Skeletal muscle tissue (tissue), 4 donors: ENCODE data around the gene TCL1A. TPM values are rescaled to one million over a fixed set of nuclear protein-coding genes. Genes with fewer than 3 reads are reported as not detected.
"Not testable (repeated sequence)": the region's sequence is repeated elsewhere in the genome, so short reads cannot be mapped to it uniquely, and the experiment has no call there.

Source experiments
- H3K27ac ChIP-seq: one replicate; pipeline ENCODE4 v1.7.0; 2013; ENCODE audit warnings: mild to moderate bottlenecking, low read depth, low read length, inconsistent platforms
- H3K27me3 ChIP-seq, 3 donors: one replicate each; pipeline ENCODE4 v1.7.0; 2013; ENCODE audit warnings: low read length in 3 of 3; ENCODE audit not compliant: control insufficient read depth in 3 of 3, insufficient read depth in 3 of 3
- H3K36me3 ChIP-seq, 3 donors: one replicate each; pipeline ENCODE4 v1.7.0; 2013; ENCODE audit warnings: low read length in 3 of 3; ENCODE audit not compliant: control insufficient read depth in 3 of 3, insufficient read depth in 3 of 3
- H3K4me1 ChIP-seq, 3 donors: one replicate each; pipeline ENCODE4 v1.7.0; 2013; ENCODE audit warnings: low read length in 3 of 3, mild to moderate bottlenecking in 3 of 3; ENCODE audit not compliant: control insufficient read depth in 3 of 3, insufficient read depth in 3 of 3
- H3K4me3 ChIP-seq, 3 donors: one replicate each; pipeline ENCODE4 v1.7.0; 2013; ENCODE audit warnings: low read length in 3 of 3
- H3K9ac ChIP-seq, 3 donors: one replicate each; pipeline ENCODE4 v1.7.0; 2013; ENCODE audit warnings: low read length in 3 of 3, mild to moderate bottlenecking in 3 of 3, moderate library complexity in 2 of 3, low read depth in 1 of 3
- H3K9me3 ChIP-seq, 3 donors: one replicate each; pipeline ENCODE4 v1.7.0; 2013; ENCODE audit warnings: low read length in 3 of 3; ENCODE audit not compliant: control insufficient read depth in 3 of 3
- total RNA-seq: library from RNA; depleted of rRNA; stranded (reverse); fragments of >200 nt; gene quantifications from one replicate; pipeline ENCODE4 v1.2.3, GENCODE V29; 2014
- donor health status: Osteomylitis.

TCL1A gene, protein sequence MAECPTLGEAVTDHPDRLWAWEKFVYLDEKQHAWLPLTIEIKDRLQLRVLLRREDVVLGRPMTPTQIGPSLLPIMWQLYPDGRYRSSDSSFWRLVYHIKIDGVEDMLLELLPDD
- 1.6 TPM for total RNA-seq

- H3K36me3 ChIP-seq, result no peaks in the 10 kb centered on the region
- no peaks in the 10 kb centered on the region for H3K4me1 ChIP-seq
- no peak within 1 kb of the TSS for H3K9ac ChIP-seq
- peaks cover 0 to 4% (median 0%) of the 10 kb centered on the region in 3 donors for H3K9me3 ChIP-seq
- H3K27ac ChIP-seq, result no peak within 1 kb of the TSS
- H3K27me3 ChIP-seq, result peaks cover 0 to 13% (median 11%) of the 10 kb centered on the region in 3 donors
- no peak within 1 kb of the TSS for H3K4me3 ChIP-seq
These were observed at the start of gene TCL1A for GRCh38 chr14:95713596-95714371. TSS of gene TCL1A (minus strand) at chr14:95714125. CDS start at chr14:95714066, 59 bp downstream.

- not testable (repeated sequence) for H3K9me3 ChIP-seq, H3K27ac ChIP-seq, H3K9ac ChIP-seq, H3K4me1 ChIP-seq, H3K36me3 ChIP-seq, H3K4me3 ChIP-seq
- H3K27me3 ChIP-seq, result peaks cover 3 to 22% (median 22%) of the 10 kb centered on the region in 3 donors
These were observed 49.1 kb upstream of the TCL1A start for GRCh38 chr14:95763032-95763431.

- H3K36me3 ChIP-seq, result no peaks in the 10 kb centered on the region
- H3K27me3 ChIP-seq, result peaks cover 3 to 16% (median 13%) of the 10 kb centered on the region in 3 donors
- no peak overlapping the region for H3K4me3 ChIP-seq
- H3K9me3 ChIP-seq, result no peaks in the 10 kb centered on the region
- no peaks in the 10 kb centered on the region for H3K4me1 ChIP-seq
- H3K27ac ChIP-seq, result no peak overlapping the region
- no peak overlapping the region for H3K9ac ChIP-seq
These were observed 47.5 kb upstream of the TCL1A start for GRCh38 chr14:95761436-95761835.

DNA sequence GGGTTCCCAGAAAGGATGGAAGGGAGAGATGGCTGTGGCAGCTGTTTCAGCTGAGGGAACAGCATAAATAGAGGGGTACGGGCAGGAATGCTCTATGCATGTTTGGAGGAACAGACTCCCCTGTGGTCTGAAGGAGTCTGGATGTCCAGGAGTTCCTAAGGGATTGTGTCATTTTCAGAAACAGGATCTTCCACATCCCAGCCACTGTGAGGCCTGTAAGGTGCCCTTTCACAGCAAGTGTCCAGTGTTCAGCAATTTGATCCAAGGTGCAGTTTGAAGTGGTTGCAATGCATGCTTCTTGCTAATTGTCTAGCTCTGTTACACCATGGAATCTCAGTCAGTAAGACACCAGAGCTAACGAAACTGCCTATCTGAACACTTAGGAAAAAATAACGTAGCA is 46.7 kb upstream of the TCL1A start:
- H3K9me3 ChIP-seq, result no peaks in the 10 kb centered on the region
- H3K9ac ChIP-seq, result no peak overlapping the region
- H3K4me3 ChIP-seq, result no peak overlapping the region
- peaks cover 3 to 16% (median 13%) of the 10 kb centered on the region in 3 donors for H3K27me3 ChIP-seq
- H3K4me1 ChIP-seq, result no peaks in the 10 kb centered on the region
- H3K27ac ChIP-seq, result no peak overlapping the region
- no peaks in the 10 kb centered on the region for H3K36me3 ChIP-seq

DNA sequence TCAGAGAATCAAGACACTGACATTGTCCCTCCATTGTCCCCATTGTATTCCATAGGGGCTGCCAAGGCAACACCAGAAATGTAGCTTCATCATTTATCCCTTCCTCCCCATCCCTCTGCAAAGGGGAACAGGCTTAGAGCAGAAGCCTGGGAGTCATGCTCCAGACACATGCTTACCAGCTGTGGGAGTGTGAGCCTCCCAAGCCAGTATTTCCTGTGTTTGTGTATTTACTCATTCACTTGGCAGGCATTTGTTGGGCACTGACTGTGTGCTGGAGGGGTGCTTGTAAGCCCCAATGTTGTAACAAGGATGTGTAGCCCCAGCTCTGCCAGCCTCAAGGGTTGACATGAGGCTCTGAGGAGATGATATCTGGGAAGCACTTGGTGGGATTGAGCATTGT is 46.0 kb upstream of the TCL1A start:
- no peak overlapping the region for H3K27ac ChIP-seq
- H3K9me3 ChIP-seq, result no peaks in the 10 kb centered on the region
- no peak overlapping the region for H3K4me3 ChIP-seq
- no peaks in the 10 kb centered on the region for H3K36me3 ChIP-seq
- H3K27me3 ChIP-seq, result peaks cover 3 to 16% (median 13%) of the 10 kb centered on the region in 3 donors
- no peaks in the 10 kb centered on the region for H3K4me1 ChIP-seq
- no peak overlapping the region for H3K9ac ChIP-seq

DNA sequence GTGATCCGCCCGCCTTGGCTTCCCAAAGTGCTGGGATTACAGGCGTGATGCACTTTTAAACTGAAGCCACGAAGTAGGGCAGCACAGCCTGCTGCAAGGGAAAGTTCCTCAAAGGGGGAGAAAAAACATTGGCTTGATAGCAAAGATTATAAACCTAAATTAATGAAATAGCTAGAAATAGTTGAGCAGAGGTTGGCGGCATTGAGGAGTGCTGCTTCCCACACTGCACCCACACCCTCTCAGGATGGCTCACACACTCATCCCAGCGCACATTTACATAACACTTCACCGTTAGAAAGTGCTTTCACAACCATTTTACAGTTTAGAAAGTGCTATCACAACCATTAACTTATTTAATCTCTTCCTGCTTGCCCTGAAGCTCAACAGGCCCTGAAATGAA is 44.4 kb upstream of the TCL1A start:
- H3K27me3 ChIP-seq, result peaks cover 3 to 13% (median 13%) of the 10 kb centered on the region in 3 donors
- no peak overlapping the region for H3K4me3 ChIP-seq
- H3K9ac ChIP-seq, result no peak overlapping the region

GRCh38 chr14:95756751-95757150 is 42.8 kb upstream of the TCL1A start:
- Histone ChIP-seq H3K27me3 (peaks cover 3 to 13% (median 13%) of the 10 kb centered on the region in 3 donors), H3K36me3 (no peaks in the 10 kb centered on the region), H3K9ac (no peak overlapping the region), H3K27ac (no peak overlapping the region), H3K4me1 (no peaks in the 10 kb centered on the region), H3K4me3 (no peak overlapping the region), H3K9me3 (no peaks in the 10 kb centered on the region)

More for the DNA sequence above, 44.4 kb upstream of the TCL1A start:
- Histone ChIP-seq H3K36me3 (no peaks in the 10 kb centered on the region), H3K4me1 (no peaks in the 10 kb centered on the region), H3K27ac (no peak overlapping the region), H3K9me3 (no peaks in the 10 kb centered on the region)

GRCh38 chr14:95756127-95756526 is 42.2 kb upstream of the TCL1A start:
- Histone ChIP-seq H3K9ac (no peak overlapping the region), H3K4me1 (no peaks in the 10 kb centered on the region), H3K9me3 (no peaks in the 10 kb centered on the region), H3K27ac (no peak overlapping the region), H3K36me3 (no peaks in the 10 kb centered on the region), H3K27me3 (peaks cover 3 to 13% (median 10%) of the 10 kb centered on the region in 3 donors), H3K4me3 (no peak overlapping the region)

DNA sequence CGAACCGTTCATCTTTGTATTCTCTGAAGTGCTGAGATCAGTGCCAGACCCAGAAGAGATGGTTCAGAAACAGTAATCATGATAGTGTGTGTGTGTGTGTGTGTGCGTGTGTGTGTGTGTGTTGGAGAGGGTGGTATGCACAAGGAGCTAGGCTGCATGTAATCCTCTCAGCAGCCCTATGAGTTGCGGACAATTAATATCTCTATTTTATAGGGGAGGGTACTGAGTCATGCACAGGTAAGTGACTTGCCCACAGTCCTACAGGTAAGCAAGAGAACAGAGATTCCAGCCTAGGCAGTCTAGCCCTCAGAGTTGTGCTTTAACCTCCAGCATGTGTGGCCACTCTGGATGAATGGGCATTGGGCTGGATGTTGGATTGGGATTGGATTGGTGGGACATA is 27.9 kb upstream of the TCL1A start:
- H3K27me3 ChIP-seq, result peaks cover 0 to under 1% (median 0%) of the 10 kb centered on the region in 3 donors
- no peak overlapping the region for H3K27ac ChIP-seq
- no peaks in the 10 kb centered on the region for H3K4me1 ChIP-seq
- H3K9ac ChIP-seq, result no peak overlapping the region
- H3K9me3 ChIP-seq, result no peaks in the 10 kb centered on the region
- no peaks in the 10 kb centered on the region for H3K36me3 ChIP-seq
- H3K4me3 ChIP-seq, result no peak overlapping the region

GRCh38 chr14:95741038-95741490 is 27.1 kb upstream of the TCL1A start:
- Histone ChIP-seq H3K4me3 (no peak overlapping the region), H3K27me3 (no peaks in the 10 kb centered on the region), H3K27ac (no peak overlapping the region), H3K36me3 (no peaks in the 10 kb centered on the region), H3K9ac (no peak overlapping the region), H3K4me1 (no peaks in the 10 kb centered on the region), H3K9me3 (no peaks in the 10 kb centered on the region)
